ENCODE data around the gene DOCK1.

Gene DOCK1

GRCh38 chr10:127275793-127276450 lies 370.7 kb downstream of the DOCK1 start:
- TF ChIP-seq POLR2A (IDR thresholded peaks at IDR 0.05; ENCODE audit: extremely low read depth, insufficient read length) = no peak
- TF ChIP-seq, protein P1, sequence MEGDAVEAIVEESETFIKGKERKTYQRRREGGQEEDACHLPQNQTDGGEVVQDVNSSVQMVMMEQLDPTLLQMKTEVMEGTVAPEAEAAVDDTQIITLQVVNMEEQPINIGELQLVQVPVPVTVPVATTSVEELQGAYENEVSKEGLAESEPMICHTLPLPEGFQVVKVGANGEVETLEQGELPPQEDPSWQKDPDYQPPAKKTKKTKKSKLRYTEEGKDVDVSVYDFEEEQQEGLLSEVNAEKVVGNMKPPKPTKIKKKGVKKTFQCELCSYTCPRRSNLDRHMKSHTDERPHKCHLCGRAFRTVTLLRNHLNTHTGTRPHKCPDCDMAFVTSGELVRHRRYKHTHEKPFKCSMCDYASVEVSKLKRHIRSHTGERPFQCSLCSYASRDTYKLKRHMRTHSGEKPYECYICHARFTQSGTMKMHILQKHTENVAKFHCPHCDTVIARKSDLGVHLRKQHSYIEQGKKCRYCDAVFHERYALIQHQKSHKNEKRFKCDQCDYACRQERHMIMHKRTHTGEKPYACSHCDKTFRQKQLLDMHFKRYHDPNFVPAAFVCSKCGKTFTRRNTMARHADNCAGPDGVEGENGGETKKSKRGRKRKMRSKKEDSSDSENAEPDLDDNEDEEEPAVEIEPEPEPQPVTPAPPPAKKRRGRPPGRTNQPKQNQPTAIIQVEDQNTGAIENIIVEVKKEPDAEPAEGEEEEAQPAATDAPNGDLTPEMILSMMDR (IDR thresholded peaks at IDR 0.05; ENCODE audit: low read depth, low read length) = no peak
- TF ChIP-seq MYC (IDR thresholded peaks at IDR 0.05; ENCODE audit: low read depth, low read length) = no peak
- H3K4me3 ChIP-seq (ENCODE audit: low read depth, low read length) = no peak overlapping the region
- no peak for DNase-seq (ENCODE audit: low read depth)

DNA sequence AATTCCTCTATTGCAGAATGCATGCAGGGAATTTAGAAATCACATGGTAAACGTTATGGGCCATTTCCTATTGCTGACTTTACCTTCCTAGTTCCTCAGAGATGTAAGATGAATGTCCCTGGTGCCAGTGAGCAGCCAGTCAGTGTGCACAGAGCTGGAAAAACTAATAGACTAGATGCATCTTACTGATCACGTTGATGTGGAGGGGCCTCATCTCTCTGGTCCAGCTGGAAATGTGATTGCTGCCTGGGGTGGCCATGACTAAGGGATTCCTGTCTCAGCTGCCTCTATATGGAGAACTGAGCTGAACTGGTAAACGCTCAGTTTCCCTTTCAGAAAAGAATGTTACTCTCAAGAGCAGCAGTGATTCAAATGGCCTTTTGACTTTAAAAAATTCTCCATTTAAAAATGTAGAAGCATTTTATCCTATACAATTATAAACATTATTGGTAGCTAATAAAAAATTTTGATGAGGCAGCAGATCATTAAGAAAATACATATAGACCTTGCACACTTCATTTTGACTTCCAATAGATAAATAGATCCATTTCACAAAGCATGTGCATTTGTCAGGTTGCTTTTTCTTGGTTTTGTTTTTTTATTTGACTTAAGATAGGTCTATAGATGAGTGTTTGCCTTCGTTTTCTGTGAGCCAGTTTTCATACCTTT lies 371.7 kb downstream of the DOCK1 start:
- TF ChIP-seq POLR2A (IDR thresholded peaks at IDR 0.05; ENCODE audit: extremely low read depth, insufficient read length) = no peak
- TF ChIP-seq, protein P2, sequence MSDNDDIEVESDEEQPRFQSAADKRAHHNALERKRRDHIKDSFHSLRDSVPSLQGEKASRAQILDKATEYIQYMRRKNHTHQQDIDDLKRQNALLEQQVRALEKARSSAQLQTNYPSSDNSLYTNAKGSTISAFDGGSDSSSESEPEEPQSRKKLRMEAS (IDR thresholded peaks at IDR 0.05; ENCODE audit: low read depth, low read length) = no peak
- TF ChIP-seq, protein P1 (IDR thresholded peaks at IDR 0.05; ENCODE audit: low read depth, low read length) = no peak
- no peak for TF ChIP-seq MYC (IDR thresholded peaks at IDR 0.05; ENCODE audit: low read depth, low read length)
- DNase-seq (ENCODE audit: low read depth) = no peak
- no peak overlapping the region for H3K4me3 ChIP-seq (ENCODE audit: low read depth, low read length)

- TF ChIP-seq, protein P2 (IDR thresholded peaks at IDR 0.05; ENCODE audit: low read depth, low read length) = no peak
- TF ChIP-seq MYC (IDR thresholded peaks at IDR 0.05; ENCODE audit: low read depth, low read length) (no peak), POLR2A (IDR thresholded peaks at IDR 0.05; ENCODE audit: extremely low read depth, insufficient read length) (no peak)
- TF ChIP-seq, protein P1 (IDR thresholded peaks at IDR 0.05; ENCODE audit: low read depth, low read length) = no peak
- H3K4me3 ChIP-seq (ENCODE audit: low read depth, low read length) = no peak overlapping the region
- no peak for DNase-seq (ENCODE audit: low read depth)
These were observed 372.8 kb downstream of the DOCK1 start for GRCh38 chr10:127278001-127278400.

- TF ChIP-seq, protein P2 (IDR thresholded peaks at IDR 0.05; ENCODE audit: low read depth, low read length) = no peak
- TF ChIP-seq POLR2A (IDR thresholded peaks at IDR 0.05; ENCODE audit: extremely low read depth, insufficient read length) (no peak), MYC (IDR thresholded peaks at IDR 0.05; ENCODE audit: low read depth, low read length) (no peak)
- TF ChIP-seq, protein P1 (IDR thresholded peaks at IDR 0.05; ENCODE audit: low read depth, low read length) = no peak
- no peak for DNase-seq (ENCODE audit: low read depth)
- H3K4me3 ChIP-seq (ENCODE audit: low read depth, low read length) = no peak overlapping the region
These were observed 374.1 kb downstream of the DOCK1 start for GRCh38 chr10:127279334-127279774.

DNA sequence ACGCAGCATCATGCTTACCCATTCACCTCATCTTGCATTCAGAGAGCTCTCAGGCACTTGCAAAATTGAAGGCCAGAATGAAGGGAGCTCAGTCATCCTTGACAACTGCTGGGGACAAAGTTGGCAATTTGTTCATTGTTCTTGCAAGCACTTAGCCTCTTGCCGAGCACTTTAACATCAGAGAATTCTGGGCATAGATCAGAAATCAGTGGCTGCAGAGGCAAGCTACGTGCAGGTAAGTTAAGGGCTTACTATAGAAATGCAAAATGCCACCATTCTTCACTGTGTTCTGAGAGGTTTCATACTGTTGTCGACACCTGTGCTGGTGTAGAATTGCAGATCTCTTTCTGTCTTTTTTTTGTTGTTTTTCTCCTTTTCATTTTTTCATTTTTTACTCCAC lies 375.2 kb downstream of the DOCK1 start:
- DNase-seq (ENCODE audit: low read depth) = no peak
- TF ChIP-seq, protein P2 (IDR thresholded peaks at IDR 0.05; ENCODE audit: low read depth, low read length) = no peak
- TF ChIP-seq MYC (IDR thresholded peaks at IDR 0.05; ENCODE audit: low read depth, low read length) (no peak), POLR2A (IDR thresholded peaks at IDR 0.05; ENCODE audit: extremely low read depth, insufficient read length) (no peak)
- TF ChIP-seq, protein P1 (IDR thresholded peaks at IDR 0.05; ENCODE audit: low read depth, low read length) = no peak
- H3K4me3 ChIP-seq (ENCODE audit: low read depth, low read length) = no peak overlapping the region

All from NB4 (cell line).